A673 (cell line): ENCODE results near the gene ZNF512B. TPM values are rescaled to one million over a fixed set of nuclear protein-coding genes. Genes with fewer than 3 reads are reported as not detected.

Source experiments
- BruUV-seq: library from RNA; stranded (reverse); fragments of 400-500 nt; replicated peaks from 2 replicates; lab custom pipeline; 2021; lab: Mats Ljungman, UMichigan
- CTCF ChIA-PET: fragments of 300-600 bp; sonication (Branson Sonifier 250); formaldehyde crosslinking; loops from one replicate; lab custom pipeline; 2022; ENCODE audit warnings: antibody characterized with exemption; lab: Charles Lee
- POLR2A ChIA-PET: fragments of 300-600 bp; sonication (Branson Sonifier 250); formaldehyde crosslinking; loops from one replicate; lab custom pipeline; 2022; ENCODE audit warnings: antibody characterized with exemption; ENCODE audit not compliant: low non-redundant PET; lab: Charles Lee
- DNase-seq: peaks from one replicate; pipeline ENCODE4 v3.0.0-alpha.2; 2015; ENCODE audit warnings: low spot score
- H3K27ac ChIP-seq: fragments of 200-600 bp; sonication (generic); 2 replicates; pipeline ENCODE4 v1.5.1; 2016; ENCODE audit warnings: mixed run types, low read depth, mild to moderate bottlenecking, mixed read lengths, antibody characterized with exemption, low read length; ENCODE audit not compliant: poor library complexity, severe bottlenecking
- H3K27me3 ChIP-seq: fragments of 200-600 bp; sonication (generic); replicated peaks from 2 replicates; pipeline ENCODE4 v1.6.1; 2017; ENCODE audit warnings: mixed run types, low read depth, mild to moderate bottlenecking, mixed read lengths, antibody characterized with exemption, low read length; ENCODE audit not compliant: insufficient read depth, poor library complexity
- H3K36me3 ChIP-seq: fragments of 200-600 bp; sonication (generic); 2 replicates; pipeline ENCODE4 v1.6.1; 2016; ENCODE audit warnings: mixed run types, mild to moderate bottlenecking, mixed read lengths, antibody characterized with exemption, low read length; ENCODE audit not compliant: insufficient read depth, poor library complexity, severe bottlenecking
- H3K4me1 ChIP-seq: fragments of 200-600 bp; sonication (generic); 2 replicates; pipeline ENCODE4 v1.6.1; 2017; ENCODE audit warnings: mixed run types, mild to moderate bottlenecking, mixed read lengths, antibody characterized with exemption, low read length; ENCODE audit not compliant: insufficient read depth, poor library complexity, severe bottlenecking
- H3K4me3 ChIP-seq: fragments of 200-600 bp; sonication (generic); 2 replicates; pipeline ENCODE4 v1.5.1; 2016; ENCODE audit warnings: low read depth, mixed run types, mild to moderate bottlenecking, mixed read lengths, low read length; ENCODE audit not compliant: poor library complexity, severe bottlenecking
- H3K9me3 ChIP-seq: fragments of 200-600 bp; sonication (generic); 2 replicates; pipeline ENCODE4 v1.6.1; 2016; ENCODE audit warnings: mixed run types, low read depth, mild to moderate bottlenecking, mixed read lengths, antibody characterized with exemption, low read length; ENCODE audit not compliant: poor library complexity, severe bottlenecking
- CTCF ChIP-seq: fragments of 300-800, 200-600 bp; sonication (generic); conservative IDR thresholded peaks from 2 replicates; pipeline ENCODE4 v1.5.1; 2017; ENCODE audit warnings: low read depth, mild to moderate bottlenecking, antibody characterized with exemption, low read length, moderate library complexity, mixed read lengths
- EZH2 ChIP-seq: fragments of 200-600 bp; sonication (generic); IDR thresholded peaks from 2 replicates; pipeline ENCODE4 v1.6.1; 2017; ENCODE audit warnings: borderline replicate concordance, low read depth, mild to moderate bottlenecking, mixed read lengths, antibody characterized with exemption, low read length; ENCODE audit not compliant: poor library complexity, severe bottlenecking
- intact Hi-C: fragments of 100-400 bp; cut with micrococcal nuclease; formaldehyde crosslinking; loops from one replicate; pipeline ENCODE4 v1.10.0; 2022; ENCODE audit not compliant: unreplicated experiment
- microRNA-seq: library from miRNA; unstranded; fragments of <30 nt; microRNA quantifications from one replicate; pipeline ENCODE4 v1.2.0, GENCODE V29; 2021
- total RNA-seq: library from RNA; stranded (reverse); gene quantifications from 2 replicates; pipeline ENCODE4 v1.2.3, GENCODE V29; 2021

The ZNF512B gene
- total RNA-seq, 1 experiment from 2014 or later = 28.9 TPM

GRCh38 chr20:63908008-63908682 lies 61.6 kb downstream of the ZNF512B start:
- H3K36me3 ChIP-seq = no peaks in the 10 kb centered on the region
- BruUV-seq = no TSS peak
- intact Hi-C loops = no loop called here
- H3K9me3 ChIP-seq = no peaks in the 10 kb centered on the region
- no peak overlapping the region for H3K4me3 ChIP-seq
- CTCF ChIA-PET = no interaction called here
- no peak for TF ChIP-seq CTCF
- TF ChIP-seq EZH2 = no peak
- no peak for DNase-seq
- no peak overlapping the region for H3K27ac ChIP-seq
- H3K4me1 ChIP-seq = no peaks in the 10 kb centered on the region
- POLR2A ChIA-PET = no interaction called here
- H3K27me3 ChIP-seq = no peaks in the 10 kb centered on the region

Small RNA genes lying within 50 kb of the gene (microRNA-seq; reads per million reads assigned to microRNA genes)
- 26.7 reads per million, percentile 47 among the genes with 10 or more reads in this experiment for gene MIR1914
- gene MIR647 = not detected
- gene MIR941-1 = not detected
- not detected for gene MIR941-2
- gene MIR941-3 = not detected
- not detected for gene MIR941-4
- not detected for gene MIR941-5

Other genes starting within 250 kb of the ZNF512B start
- 15.1 and 16.3 TPM in 2 replicates for gene LIME1, start 233.3 kb downstream of the ZNF512B start, total RNA-seq
- gene SLC2A4RG, start 230.2 kb downstream of the ZNF512B start, total RNA-seq = 45.8 and 71.0 TPM in 2 replicates
- gene ZBTB46, start 138.7 kb downstream of the ZNF512B start, total RNA-seq = 0.96 and 1.1 TPM in 2 replicates
- gene ABHD16B, start 108.4 kb downstream of the ZNF512B start, total RNA-seq = not detected in 2 replicates
- 80.1 and 89.9 TPM in 2 replicates for gene TPD52L2, start 104.7 kb downstream of the ZNF512B start, total RNA-seq
- 43.6 and 44.9 TPM in 2 replicates for gene DNAJC5, start 74.8 kb downstream of the ZNF512B start, total RNA-seq
- gene UCKL1, start 13.5 kb downstream of the ZNF512B start, total RNA-seq = 48.1 and 53.3 TPM in 2 replicates
- 6.3 and 7.2 TPM in 2 replicates for gene SAMD10, start 9.7 kb upstream of the ZNF512B start, total RNA-seq
- gene PRPF6, start 11.2 kb upstream of the ZNF512B start, total RNA-seq = 86.3 and 93.2 TPM in 2 replicates
- 2.4 and 2.5 TPM in 2 replicates for gene C20orf204, start 66.3 kb upstream of the ZNF512B start, total RNA-seq
- 0.30 and 0.70 TPM in 2 replicates for gene SOX18, start 79.7 kb upstream of the ZNF512B start, total RNA-seq
- 35.0 and 41.3 TPM in 2 replicates for gene TCEA2, start 93.3 kb upstream of the ZNF512B start, total RNA-seq
- 14.4 and 16.4 TPM in 2 replicates for gene RGS19, start 109.6 kb upstream of the ZNF512B start, total RNA-seq
- 0.32 and 0.46 TPM in 2 replicates for gene OPRL1, start 110.2 kb upstream of the ZNF512B start, total RNA-seq
- 0.37 and 0.62 TPM in 2 replicates for gene LKAAEAR1, start 114.5 kb upstream of the ZNF512B start, total RNA-seq
- not detected in 2 replicates for gene NPBWR2, start 137.6 kb upstream of the ZNF512B start, total RNA-seq
- gene MYT1, start 194.5 kb upstream of the ZNF512B start, total RNA-seq = not detected in 2 replicates